Cardiac fibroblast (primary cell): ENCODE measurements around the gene MAP2K2.

Experiments
- DNase-seq, 2 donors: peaks; one replicate each; pipeline versions ENCODE4 v3.0.0 to v3.0.0-alpha.2; 2010; ENCODE audit warnings: low read depth in 2 of 2
- H3K4me3 ChIP-seq, 2 donors: replicated peaks in 1 of 2; 1 replicate in 1 of 2; 2 replicates in 1 of 2; pipeline ENCODE4 v1.5.1; 2011; ENCODE audit warnings: low read depth in 2 of 2, low read length in 2 of 2, mild to moderate bottlenecking in 2 of 2, moderate library complexity in 1 of 2
- TF ChIP-seq, protein P1 (sequence below): IDR thresholded peaks from one replicate; pipeline ENCODE4 v1.5.1; 2011; ENCODE audit warnings: low read depth, mild to moderate bottlenecking, low read length, inconsistent platforms

The MAP2K2 gene

DNA sequence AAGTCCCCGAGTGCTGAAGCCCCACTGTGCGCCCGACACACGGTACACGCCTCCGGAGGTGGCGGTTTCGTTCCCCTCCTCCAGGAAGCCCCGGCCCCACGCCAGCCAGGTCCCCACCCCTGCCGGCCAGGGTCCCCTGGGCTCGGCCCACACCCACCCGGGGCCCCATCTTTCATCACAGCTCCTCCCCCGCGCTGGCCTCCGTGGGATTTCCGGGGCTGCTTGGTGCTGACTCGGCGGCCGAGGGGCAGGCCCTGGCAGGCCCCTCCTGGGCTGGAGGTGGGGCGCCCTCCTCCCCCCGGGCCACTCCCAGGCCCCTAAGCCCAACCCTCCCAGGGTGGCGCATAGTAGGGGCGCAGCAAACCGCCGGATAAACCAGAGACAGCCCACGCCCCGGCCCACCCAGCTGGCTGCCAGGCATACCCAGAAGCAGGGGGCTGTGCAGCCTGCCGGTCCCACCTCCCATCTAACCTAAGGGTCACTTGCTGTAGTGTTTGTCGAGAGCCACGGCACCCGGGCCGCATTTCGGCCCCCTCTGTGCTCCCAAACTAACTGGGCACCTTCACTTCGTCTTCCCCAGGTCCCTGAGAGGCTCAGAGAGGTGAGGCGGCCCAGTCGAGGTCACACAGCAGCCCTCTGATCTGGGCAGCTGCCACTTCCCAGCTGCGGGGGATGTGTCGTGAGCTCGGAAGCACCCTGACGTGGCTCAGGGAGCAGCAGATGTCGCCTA lies 63.9 kb downstream of the MAP2K2 start:
- TF ChIP-seq, protein P1, sequence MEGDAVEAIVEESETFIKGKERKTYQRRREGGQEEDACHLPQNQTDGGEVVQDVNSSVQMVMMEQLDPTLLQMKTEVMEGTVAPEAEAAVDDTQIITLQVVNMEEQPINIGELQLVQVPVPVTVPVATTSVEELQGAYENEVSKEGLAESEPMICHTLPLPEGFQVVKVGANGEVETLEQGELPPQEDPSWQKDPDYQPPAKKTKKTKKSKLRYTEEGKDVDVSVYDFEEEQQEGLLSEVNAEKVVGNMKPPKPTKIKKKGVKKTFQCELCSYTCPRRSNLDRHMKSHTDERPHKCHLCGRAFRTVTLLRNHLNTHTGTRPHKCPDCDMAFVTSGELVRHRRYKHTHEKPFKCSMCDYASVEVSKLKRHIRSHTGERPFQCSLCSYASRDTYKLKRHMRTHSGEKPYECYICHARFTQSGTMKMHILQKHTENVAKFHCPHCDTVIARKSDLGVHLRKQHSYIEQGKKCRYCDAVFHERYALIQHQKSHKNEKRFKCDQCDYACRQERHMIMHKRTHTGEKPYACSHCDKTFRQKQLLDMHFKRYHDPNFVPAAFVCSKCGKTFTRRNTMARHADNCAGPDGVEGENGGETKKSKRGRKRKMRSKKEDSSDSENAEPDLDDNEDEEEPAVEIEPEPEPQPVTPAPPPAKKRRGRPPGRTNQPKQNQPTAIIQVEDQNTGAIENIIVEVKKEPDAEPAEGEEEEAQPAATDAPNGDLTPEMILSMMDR: no peak
- peak; percentile 63 to 74 for DNase-seq
- H3K4me3 ChIP-seq: peak overlapping the region; percentile 5 to 41

DNA sequence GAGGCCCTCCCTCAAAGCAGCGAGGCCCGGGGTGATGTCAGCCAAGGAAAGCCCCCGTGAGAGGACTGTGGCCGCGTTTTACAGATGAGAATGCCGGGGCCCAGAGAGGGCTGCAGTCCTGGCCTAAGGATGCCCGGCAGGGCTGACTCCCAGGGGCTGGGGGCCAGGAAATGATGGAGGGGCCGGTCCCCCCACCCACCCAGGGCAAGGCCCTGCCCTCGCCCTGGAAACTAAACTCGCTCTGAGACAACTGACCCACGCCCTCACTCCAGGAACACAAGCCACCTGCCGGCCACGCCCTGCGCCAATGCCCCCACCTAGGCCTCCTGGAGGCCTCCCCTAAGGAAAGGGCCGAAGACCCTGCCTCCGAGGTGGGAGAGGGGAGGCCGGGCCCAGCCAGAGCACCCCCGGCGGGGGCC lies 64.5 kb downstream of the MAP2K2 start:
- TF ChIP-seq, protein P1: no peak
- no peak for DNase-seq
- peak overlapping the region in 1 of 2 donors; percentile 41 for H3K4me3 ChIP-seq

DNA sequence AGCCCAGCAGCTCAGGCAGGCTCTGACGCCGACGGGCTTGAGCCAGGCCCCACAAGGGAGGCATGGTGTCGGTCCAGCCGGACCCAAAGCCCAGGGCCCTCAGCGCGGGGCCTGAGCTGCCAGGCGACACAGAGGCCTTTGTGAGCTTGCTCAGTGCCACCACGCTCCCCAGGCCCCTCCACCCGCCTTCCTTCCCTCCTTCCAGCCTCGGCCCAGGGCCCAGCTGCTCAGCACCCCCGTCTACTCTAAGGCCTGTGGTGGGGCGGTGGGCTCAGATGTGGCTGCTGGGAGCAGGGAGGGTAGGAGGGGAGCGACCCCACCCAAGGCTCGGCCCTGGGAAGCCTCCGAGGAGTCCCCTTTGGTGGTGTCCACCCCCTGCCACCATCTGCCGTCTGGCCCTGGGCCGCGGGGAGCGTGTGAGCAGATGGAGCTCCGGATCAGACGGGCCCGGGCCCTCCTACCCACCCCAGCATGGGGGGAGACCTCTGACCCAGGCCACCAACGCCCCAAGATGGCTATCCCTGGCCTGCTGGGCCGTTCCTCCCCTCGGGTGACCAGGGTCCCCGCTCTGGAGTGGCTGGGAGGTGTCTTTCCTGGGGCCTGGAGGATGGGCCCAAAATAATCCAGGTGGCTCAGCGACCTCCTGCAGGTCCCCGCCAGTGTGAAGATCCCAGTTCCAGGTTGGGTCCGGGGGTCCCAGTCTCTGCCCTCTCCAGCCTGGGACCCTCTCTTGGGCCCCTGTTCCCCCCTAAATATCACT lies 65.0 kb downstream of the MAP2K2 start:
- TF ChIP-seq, protein P1: no peak
- no peak for DNase-seq
- peak overlapping the region; percentile 21 to 41 for H3K4me3 ChIP-seq

GRCh38 chr19:4057931-4058692 lies 65.8 kb downstream of the MAP2K2 start:
- peak overlapping the region; percentile 21 to 41 for H3K4me3 ChIP-seq
- TF ChIP-seq, protein P1: peak; percentile 27
- peak; percentile 92 to 93 for DNase-seq

DNA sequence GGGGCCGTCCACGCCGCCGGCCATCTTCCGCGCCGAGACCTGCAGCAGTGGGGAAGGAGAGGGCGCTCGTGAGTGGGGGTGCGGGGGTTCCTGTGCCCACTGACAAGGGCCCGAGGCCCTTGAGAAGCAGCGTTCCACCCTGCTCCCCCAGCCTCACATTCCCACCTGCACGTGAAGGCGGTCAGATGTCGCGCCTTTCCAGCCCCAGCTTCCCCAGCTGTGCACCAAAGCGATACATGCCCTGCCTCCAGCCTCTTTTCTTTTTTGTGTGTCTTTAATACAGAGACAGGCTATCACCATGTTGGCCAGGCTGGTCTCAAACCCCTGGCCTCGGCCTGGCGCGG lies 68.7 kb downstream of the MAP2K2 start:
- no peak overlapping the region for H3K4me3 ChIP-seq
- TF ChIP-seq, protein P1: no peak
- no peak for DNase-seq

GRCh38 chr19:4054441-4055208 lies 69.3 kb downstream of the MAP2K2 start:
- TF ChIP-seq, protein P1: no peak
- no peak for DNase-seq
- no peak overlapping the region for H3K4me3 ChIP-seq
